Uterus (tissue), 2 donors: ENCODE results near the gene MRFAP1.

Experiments used
- CTCF ChIP-seq, 4 experiments: fragments of 200-600 bp in 2 of 4; fragments of 450-650 bp in 2 of 4; sonication (generic) in 2 of 4; IDR thresholded peaks; one replicate each; pipeline ENCODE4 v1.5.1; 2016 to 2019; ENCODE audit warnings: antibody characterized with exemption in 4 of 4, mild to moderate bottlenecking in 2 of 4, moderate library complexity in 1 of 4
- POLR2A ChIP-seq, 2 donors: fragments of 450-650 bp; IDR thresholded peaks; one replicate each; pipeline ENCODE4 v1.6.1; 2016; ENCODE audit warnings: antibody characterized with exemption in 2 of 2, mild to moderate bottlenecking in 1 of 2, moderate library complexity in 1 of 2

DNA sequence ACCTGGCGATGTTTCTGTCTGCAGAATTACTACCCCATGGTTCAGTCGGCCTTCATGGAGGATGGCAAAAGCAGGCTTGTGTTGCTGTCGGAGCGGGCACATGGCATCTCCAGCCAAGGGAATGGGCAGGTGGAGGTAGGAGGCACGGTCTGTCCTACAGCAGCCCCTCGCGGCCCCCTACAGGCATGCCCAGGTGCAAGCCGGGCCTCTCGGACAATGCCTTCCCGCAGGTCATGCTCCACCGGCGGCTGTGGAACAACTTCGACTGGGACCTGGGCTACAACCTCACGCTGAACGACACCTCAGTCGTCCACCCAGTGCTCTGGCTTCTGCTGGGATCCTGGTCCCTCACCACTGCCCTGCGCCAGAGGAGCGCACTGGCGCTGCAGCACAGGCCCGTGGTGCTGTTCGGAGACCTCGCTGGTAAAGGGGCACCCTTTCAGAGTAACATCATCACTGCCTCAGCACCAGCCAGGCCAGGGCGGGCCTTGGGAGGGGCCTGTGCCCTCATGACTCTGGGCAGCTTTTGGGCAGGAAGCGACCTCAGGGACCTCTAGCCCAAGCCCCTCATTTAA is 29.5 kb upstream of the MRFAP1 start:
- TF ChIP-seq CTCF (IDR thresholded peaks at IDR 0.05) (no peak), POLR2A (IDR thresholded peaks at IDR 0.05) (no peak)
